HEK293T (cell line): Measurements from ENCODE around the gene HOXB6.

Experiments
- CTCF ChIA-PET: fragments of 350-600 bp; formaldehyde crosslinking; extraction: SDS; loops from one replicate; lab custom pipeline; 2021; ENCODE audit warnings: antibody characterized with exemption, inconsistent platforms; lab: Yijun Ruan, JAX
- POLR2A ChIA-PET: fragments of 350-600 bp; formaldehyde crosslinking; extraction: SDS; loops from one replicate; lab custom pipeline; 2020; ENCODE audit warnings: antibody characterized with exemption, inconsistent platforms; lab: Yijun Ruan, JAX
- DNase-seq: peaks from one replicate; pipeline ENCODE4 v3.0.0; 2012; ENCODE audit warnings: mixed read lengths; ENCODE audit errors: extremely low spot score
- ARNT ChIP-seq: fragments of 450-650 bp; IDR thresholded peaks from 2 replicates; pipeline ENCODE4 v1.6.1; 2017; ENCODE audit warnings: mild to moderate bottlenecking
- BHLHE40 ChIP-seq: fragments of 450-650 bp; IDR thresholded peaks from 2 replicates; pipeline ENCODE4 v1.6.1; 2016; ENCODE audit warnings: mild to moderate bottlenecking, moderate library complexity, borderline replicate concordance
- CTBP1 ChIP-seq: fragments of 450-650 bp; IDR thresholded peaks from 2 replicates; pipeline ENCODE4 v1.6.1; 2016; ENCODE audit warnings: borderline replicate concordance
- ELF4 ChIP-seq: fragments of 450-650 bp; IDR thresholded peaks from 2 replicates; pipeline ENCODE4 v1.6.1; 2017; ENCODE audit warnings: antibody characterized with exemption
- FOXA1 ChIP-seq: fragments of 450-650 bp; IDR thresholded peaks from 2 replicates; pipeline ENCODE4 v1.6.1; 2016; ENCODE audit warnings: mild to moderate bottlenecking
- FOXK2 ChIP-seq: fragments of 450-650 bp; IDR thresholded peaks from 2 replicates; pipeline ENCODE4 v1.6.1; 2016; ENCODE audit warnings: mild to moderate bottlenecking
- FOXM1 ChIP-seq: fragments of 450-650 bp; IDR thresholded peaks from 2 replicates; pipeline ENCODE4 v1.6.1; 2017; ENCODE audit warnings: mild to moderate bottlenecking, borderline replicate concordance
- HDGF ChIP-seq: fragments of 450-650 bp; IDR thresholded peaks from 2 replicates; pipeline ENCODE4 v1.6.1; 2017; ENCODE audit warnings: antibody characterized with exemption, borderline replicate concordance
- L3MBTL2 ChIP-seq: fragments of 450-650 bp; conservative IDR thresholded peaks from 2 replicates; pipeline ENCODE4 v1.6.1; 2016; ENCODE audit warnings: mild to moderate bottlenecking
- LEF1 ChIP-seq: fragments of 450-650 bp; IDR thresholded peaks from 2 replicates; pipeline ENCODE4 v1.6.1; 2017; ENCODE audit warnings: mild to moderate bottlenecking, borderline replicate concordance
- NFRKB ChIP-seq: fragments of 450-650 bp; IDR thresholded peaks from 2 replicates; pipeline ENCODE4 v1.6.1; 2016; ENCODE audit warnings: mild to moderate bottlenecking, moderate library complexity
- PKNOX1 ChIP-seq: fragments of 450-650 bp; IDR thresholded peaks from 2 replicates; pipeline ENCODE4 v1.6.1; 2016
- SP1 ChIP-seq: fragments of 450-650 bp; IDR thresholded peaks from 2 replicates; pipeline ENCODE4 v1.6.1; 2017
- SUZ12 ChIP-seq: fragments of 450-650 bp; IDR thresholded peaks from 2 replicates; pipeline ENCODE4 v1.6.1; 2016; ENCODE audit warnings: mild to moderate bottlenecking
- TARDBP ChIP-seq: fragments of 450-650 bp; IDR thresholded peaks from 2 replicates; pipeline ENCODE4 v1.6.1; 2016
- ZNF384 ChIP-seq: fragments of 450-650 bp; IDR thresholded peaks from 2 replicates; pipeline ENCODE4 v1.6.1; 2016

The HOXB6 gene

GRCh38 chr17:48633266-48633677, 28.5 kb upstream of the HOXB6 start:
- TF ChIP-seq FOXA1, result no peak
- no peak for TF ChIP-seq FOXM1
- TF ChIP-seq NFRKB, result no peak
- no peak for TF ChIP-seq LEF1
- no peak for TF ChIP-seq TARDBP
- TF ChIP-seq CTBP1, result no peak
- TF ChIP-seq ELF4, result no peak
- TF ChIP-seq ARNT, result no peak
- no peak for TF ChIP-seq FOXK2
- no peak for TF ChIP-seq SUZ12
- TF ChIP-seq HDGF, result no peak
- TF ChIP-seq PKNOX1, result no peak
- TF ChIP-seq L3MBTL2, result no peak
- no peak for TF ChIP-seq BHLHE40
- TF ChIP-seq SP1, result no peak
- TF ChIP-seq ZNF384, result no peak
- no peak for DNase-seq
- ChIA-PET CTCF (interaction anchor here (1.6 kb wide), 1 partner anchor 46 kb away, joined by 4 read pairs; no protein-coding TSS in a partner anchor), POLR2A (interaction anchor here (1.3 to 1.4 kb wide), 2 partner anchors 12 kb away, joined by 6 to 7 read pairs; no protein-coding TSS in a partner anchor)

GRCh38 chr17:48632579-48633265, 27.9 kb upstream of the HOXB6 start:
- TF ChIP-seq BHLHE40, result no peak
- POLR2A ChIA-PET, result interaction anchor here (1.0 to 1.4 kb wide), 4 partner anchors 9 to 364 kb away, joined by 3 to 7 read pairs (median 6); no protein-coding TSS in a partner anchor
- CTCF ChIA-PET, result interaction anchor here (0.6 to 1.6 kb wide), 3 partner anchors 39 to 58 kb away, joined by 4 read pairs; no protein-coding TSS in a partner anchor
- no peak for DNase-seq

GRCh38 chr17:48631693-48632578, 27.1 kb upstream of the HOXB6 start:
- DNase-seq, result no peak
- POLR2A ChIA-PET, result interaction anchor here (1.0 to 1.4 kb wide), 4 partner anchors 8 to 364 kb away, joined by 3 to 7 read pairs (median 6); no protein-coding TSS in a partner anchor
- TF ChIP-seq HDGF, result no peak
- no peak for TF ChIP-seq SP1
- no peak for TF ChIP-seq LEF1
- no peak for TF ChIP-seq CTBP1
- no peak for TF ChIP-seq BHLHE40
- CTCF ChIA-PET, result interaction anchor here (0.6 to 1.6 kb wide), 3 partner anchors 40 to 58 kb away, joined by 4 read pairs; no protein-coding TSS in a partner anchor

GRCh38 chr17:48630925-48631692, 26.3 kb upstream of the HOXB6 start:
- CTCF ChIA-PET, result interaction anchor here (1.6 kb wide), 1 partner anchor 48 kb away, joined by 4 read pairs; no protein-coding TSS in a partner anchor
- no peak for DNase-seq
- TF ChIP-seq FOXA1 (no peak), BHLHE40 (no peak), L3MBTL2 (no peak), LEF1 (no peak), SUZ12 (no peak)
- POLR2A ChIA-PET, result interaction anchor here (1.3 kb wide), 1 partner anchor 7 kb away, joined by 7 read pairs; no protein-coding TSS in a partner anchor

GRCh38 chr17:48630009-48630924, 25.5 kb upstream of the HOXB6 start:
- DNase-seq, result no peak
- ChIA-PET CTCF (interaction anchor here (0.6 to 1.1 kb wide), 3 partner anchors 370 to 684 kb away, joined by 3 read pairs; no protein-coding TSS in a partner anchor), POLR2A (no interaction called here)
- TF ChIP-seq CTBP1 (no peak), SP1 (no peak), PKNOX1 (no peak), ARNT (no peak), ELF4 (no peak), ZNF384 (no peak), FOXA1 (no peak), HDGF (no peak), TARDBP (no peak), SUZ12 (no peak), L3MBTL2 (no peak), NFRKB (no peak)
